ENCODE results near the gene GALNT9.

GRCh38 chr12:132174839-132175490, 154.4 kb downstream of the GALNT9 start:
- no peak for TF ChIP-seq CTCF (IDR thresholded peaks at IDR 0.05)
- no peak for TF ChIP-seq POLR2A (IDR thresholded peaks at IDR 0.05)

Data from lower leg skin (tissue), 3 donors.